OCI-M1 (cell line): Measurements from ENCODE around the gene TNIP1.

Experiments used
- DNase-seq: peaks from one replicate; lab custom pipeline; 2025; lab: John Stamatoyannopoulos, UW

Gene TNIP1

GRCh38 chr5:150999704-151000442 is 81.0 kb downstream of the TNIP1 start:
- no peak for DNase-seq

- no peak for DNase-seq
These were observed 86.9 kb downstream of the TNIP1 start for GRCh38 chr5:150993826-150994412.

GRCh38 chr5:150993422-150993821 is 87.4 kb downstream of the TNIP1 start:
- no peak for DNase-seq

GRCh38 chr5:150992705-150993104 is 88.1 kb downstream of the TNIP1 start:
- no peak for DNase-seq

- DNase-seq = peak; percentile 13
These were observed 91.1 kb downstream of the TNIP1 start for GRCh38 chr5:150989695-150990094.

- no peak for DNase-seq
These were observed 93.1 kb downstream of the TNIP1 start for GRCh38 chr5:150987746-150988145.
